Breast epithelium (tissue), 3 donors: Measurements from ENCODE around the gene KATNAL1.

Source experiments
- POLR2A ChIP-seq: fragments of 450-650 bp; IDR thresholded peaks from one replicate; pipeline ENCODE4 v1.6.1; 2016; ENCODE audit warnings: antibody characterized with exemption, mild to moderate bottlenecking, moderate library complexity
- POLR2AphosphoS5 ChIP-seq, 3 donors: sonication (generic); formaldehyde crosslinking; IDR thresholded peaks; one replicate each; pipeline ENCODE4 v1.6.1; 2017; ENCODE audit warnings: antibody characterized with exemption in 3 of 3
- TF ChIP-seq, protein P1 (sequence below), 3 donors: fragments of 450-650 bp; IDR thresholded peaks; one replicate each; pipeline ENCODE4 v1.5.1; 2016 to 2017; ENCODE audit warnings: antibody characterized with exemption in 3 of 3, mild to moderate bottlenecking in 3 of 3, moderate library complexity in 3 of 3

DNA sequence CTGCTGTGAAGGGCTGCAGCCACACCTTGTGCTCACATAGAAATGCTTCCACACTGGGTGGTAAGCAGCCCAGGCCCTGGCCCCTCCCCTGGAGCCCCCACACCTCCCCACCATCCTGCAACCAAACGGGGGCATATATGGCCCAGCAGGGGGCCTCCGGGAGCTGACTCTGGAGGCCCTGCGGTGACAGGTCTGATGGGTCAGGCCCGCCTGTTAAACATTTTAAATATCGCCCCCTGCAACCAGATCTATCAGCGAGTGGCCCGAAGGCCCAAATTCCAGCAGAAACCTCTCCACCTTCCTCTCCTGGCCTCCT, 48.0 kb upstream of the KATNAL1 start:
- TF ChIP-seq, protein P1, sequence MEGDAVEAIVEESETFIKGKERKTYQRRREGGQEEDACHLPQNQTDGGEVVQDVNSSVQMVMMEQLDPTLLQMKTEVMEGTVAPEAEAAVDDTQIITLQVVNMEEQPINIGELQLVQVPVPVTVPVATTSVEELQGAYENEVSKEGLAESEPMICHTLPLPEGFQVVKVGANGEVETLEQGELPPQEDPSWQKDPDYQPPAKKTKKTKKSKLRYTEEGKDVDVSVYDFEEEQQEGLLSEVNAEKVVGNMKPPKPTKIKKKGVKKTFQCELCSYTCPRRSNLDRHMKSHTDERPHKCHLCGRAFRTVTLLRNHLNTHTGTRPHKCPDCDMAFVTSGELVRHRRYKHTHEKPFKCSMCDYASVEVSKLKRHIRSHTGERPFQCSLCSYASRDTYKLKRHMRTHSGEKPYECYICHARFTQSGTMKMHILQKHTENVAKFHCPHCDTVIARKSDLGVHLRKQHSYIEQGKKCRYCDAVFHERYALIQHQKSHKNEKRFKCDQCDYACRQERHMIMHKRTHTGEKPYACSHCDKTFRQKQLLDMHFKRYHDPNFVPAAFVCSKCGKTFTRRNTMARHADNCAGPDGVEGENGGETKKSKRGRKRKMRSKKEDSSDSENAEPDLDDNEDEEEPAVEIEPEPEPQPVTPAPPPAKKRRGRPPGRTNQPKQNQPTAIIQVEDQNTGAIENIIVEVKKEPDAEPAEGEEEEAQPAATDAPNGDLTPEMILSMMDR (IDR thresholded peaks at IDR 0.05) = no peak
- no peak for TF ChIP-seq POLR2A
- TF ChIP-seq POLR2AphosphoS5 (IDR thresholded peaks at IDR 0.05) = no peak
